ENCODE results near the gene PNMA5. TPM values are rescaled to one million over a fixed set of nuclear protein-coding genes. Genes with fewer than 3 reads are reported as not detected.
"Not testable (repeated sequence)": the region's sequence is repeated elsewhere in the genome, so short reads cannot be mapped to it uniquely, and the experiment has no call there.

The PNMA5 gene
- not detected for total RNA-seq
- long read RNA-seq: 0 reads

- ATAC-seq (ENCODE audit: poor library complexity) (no peak), DNase-seq (no peak)
- intact Hi-C loops (cut with DNase I): no loop called here
These were observed at the start of gene PNMA5 for GRCh38 chrX:152993933-152994332. TSS of gene PNMA5 (minus strand) at chrX:152994116. CDS start at chrX:152991598, 2,518 bp downstream.

GRCh38 chrX:153032397-153033118 lies 38.6 kb upstream of the PNMA5 start:
- peak; percentile 96 for ATAC-seq (ENCODE audit: poor library complexity)
- intact Hi-C loops (cut with DNase I): loop anchor here (5.0 kb wide), 1 partner anchor 475 kb away; no protein-coding TSS in a partner anchor
- peak; percentile 85 for DNase-seq

GRCh38 chrX:153030801-153031200 lies 36.9 kb upstream of the PNMA5 start:
- ATAC-seq (ENCODE audit: poor library complexity): no peak
- no peak for DNase-seq
- intact Hi-C loops (cut with DNase I): loop anchor here (5.0 kb wide), 1 partner anchor 476 kb away; no protein-coding TSS in a partner anchor

GRCh38 chrX:153029875-153030274 lies 36.0 kb upstream of the PNMA5 start:
- DNase-seq: no peak
- intact Hi-C loops (cut with DNase I): loop anchor here (5.0 kb wide), 1 partner anchor 477 kb away; no protein-coding TSS in a partner anchor
- ATAC-seq (ENCODE audit: poor library complexity): no peak

GRCh38 chrX:153029162-153029561 lies 35.2 kb upstream of the PNMA5 start:
- no peak for ATAC-seq (ENCODE audit: poor library complexity)
- no peak for DNase-seq
- intact Hi-C loops (cut with DNase I): no loop called here

- ATAC-seq (ENCODE audit: poor library complexity); intact Hi-C loops (cut with DNase I); DNase-seq: not testable (repeated sequence)
These were observed 34.6 kb upstream of the PNMA5 start for GRCh38 chrX:153028487-153028886.

- DNase-seq; ATAC-seq (ENCODE audit: poor library complexity); intact Hi-C loops (cut with DNase I): not testable (repeated sequence)
These were observed 32.6 kb upstream of the PNMA5 start for GRCh38 chrX:153026501-153026900.

GRCh38 chrX:153019166-153019565 lies 25.2 kb upstream of the PNMA5 start:
- intact Hi-C loops (cut with DNase I): no loop called here

GRCh38 chrX:153017174-153017573 lies 23.3 kb upstream of the PNMA5 start:
- ATAC-seq (ENCODE audit: poor library complexity); intact Hi-C loops (cut with DNase I); DNase-seq: not testable (repeated sequence)

More at GRCh38 chrX:153019166-153019565, 25.2 kb upstream of the PNMA5 start:
- no peak for DNase-seq
- no peak for ATAC-seq (ENCODE audit: poor library complexity)

GRCh38 chrX:153004780-153005179 lies 10.9 kb upstream of the PNMA5 start:
- intact Hi-C loops (cut with DNase I): no loop called here
- DNase-seq (no peak), ATAC-seq (ENCODE audit: poor library complexity) (no peak)

GRCh38 chrX:153003981-153004380 lies 10.1 kb upstream of the PNMA5 start:
- intact Hi-C loops (cut with DNase I): no loop called here
- DNase-seq (no peak), ATAC-seq (ENCODE audit: poor library complexity) (no peak)

- intact Hi-C loops (cut with DNase I); ATAC-seq (ENCODE audit: poor library complexity); DNase-seq: not testable (repeated sequence)
These were observed 8.3 kb upstream of the PNMA5 start for GRCh38 chrX:153002182-153002581.

- ATAC-seq (ENCODE audit: poor library complexity) (no peak), DNase-seq (no peak)
- intact Hi-C loops (cut with DNase I): no loop called here
These were observed 3.4 kb upstream of the PNMA5 start for GRCh38 chrX:152997337-152997736.

- intact Hi-C loops (cut with DNase I): no loop called here
- ATAC-seq (ENCODE audit: poor library complexity) (no peak), DNase-seq (no peak)
These were observed 1.8 kb downstream of the PNMA5 start for GRCh38 chrX:152992115-152992514.

- intact Hi-C loops (cut with DNase I): no loop called here
These were observed 2.8 kb downstream of the PNMA5 start for GRCh38 chrX:152991123-152991522.

GRCh38 chrX:152989292-152989658 lies 4.6 kb downstream of the PNMA5 start:
- ATAC-seq (ENCODE audit: poor library complexity): no peak
- intact Hi-C loops (cut with DNase I): no loop called here
- no peak for DNase-seq

More at GRCh38 chrX:152991123-152991522, 2.8 kb downstream of the PNMA5 start:
- DNase-seq (no peak), ATAC-seq (ENCODE audit: poor library complexity) (no peak)

- DNase-seq: no peak
- intact Hi-C loops (cut with DNase I): no loop called here
- ATAC-seq (ENCODE audit: poor library complexity): no peak
These were observed 5.2 kb downstream of the PNMA5 start for GRCh38 chrX:152988536-152989291.

GRCh38 chrX:152987801-152988200 lies 6.1 kb downstream of the PNMA5 start:
- no peak for ATAC-seq (ENCODE audit: poor library complexity)
- intact Hi-C loops (cut with DNase I): no loop called here
- DNase-seq: no peak

- ATAC-seq (ENCODE audit: poor library complexity); DNase-seq; intact Hi-C loops (cut with DNase I): not testable (repeated sequence)
These were observed 6.8 kb downstream of the PNMA5 start for GRCh38 chrX:152987156-152987555.

GRCh38 chrX:152985383-152985782 lies 8.5 kb downstream of the PNMA5 start:
- DNase-seq; intact Hi-C loops (cut with DNase I); ATAC-seq (ENCODE audit: poor library complexity): not testable (repeated sequence)
